NOMO-1 treated with dmso at 0.1 percent for 144 hours (cell line): ENCODE results near the gene SOHLH1.
"Not testable (repeated sequence)": the region's sequence is repeated elsewhere in the genome, so short reads cannot be mapped to it uniquely, and the experiment has no call there.

Source experiments
- DNase-seq: peaks from one replicate; lab custom pipeline; 2025; ENCODE audit not compliant: unreplicated experiment; lab: John Stamatoyannopoulos, UW

SOHLH1 gene

DNA sequence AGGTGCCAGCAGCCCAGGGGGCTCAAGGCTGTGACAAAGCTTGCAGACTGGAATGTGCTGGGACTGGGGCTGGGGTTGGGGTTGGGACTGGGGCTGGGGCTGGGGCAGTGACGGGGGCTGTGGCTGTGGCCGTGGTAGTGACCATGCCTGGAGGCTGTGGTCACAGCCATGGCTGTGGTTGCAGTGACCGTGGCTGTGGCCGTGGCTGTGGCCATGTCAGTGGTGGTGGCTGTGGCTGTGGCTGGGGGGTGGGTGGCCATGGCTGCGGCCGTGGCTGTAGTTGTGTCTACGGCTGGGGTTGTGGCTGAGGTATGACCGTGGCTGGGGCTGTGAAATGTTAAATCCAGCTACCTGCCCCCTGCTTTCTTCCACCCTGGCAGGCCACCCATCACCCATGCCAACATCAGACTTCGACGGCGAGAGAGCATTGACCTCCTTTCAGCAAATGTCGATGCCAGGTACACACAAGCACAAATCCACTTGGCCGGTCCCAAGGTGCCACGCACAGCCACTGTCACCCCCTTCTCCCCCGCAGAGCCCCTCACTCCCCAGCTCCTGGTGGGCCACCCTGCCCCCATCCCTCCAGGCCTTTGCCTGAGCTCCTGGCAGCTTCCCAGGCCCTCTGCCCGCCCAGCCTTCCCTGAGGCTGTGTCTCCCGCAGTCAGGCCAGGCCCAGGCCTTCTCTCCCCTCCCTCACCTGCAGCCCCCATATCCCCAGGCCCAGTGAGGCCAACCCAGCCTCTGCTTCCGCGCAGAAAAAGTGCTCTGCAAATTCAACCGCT, 20.9 kb downstream of the SOHLH1 start:
- DNase-seq, result no peak

DNA sequence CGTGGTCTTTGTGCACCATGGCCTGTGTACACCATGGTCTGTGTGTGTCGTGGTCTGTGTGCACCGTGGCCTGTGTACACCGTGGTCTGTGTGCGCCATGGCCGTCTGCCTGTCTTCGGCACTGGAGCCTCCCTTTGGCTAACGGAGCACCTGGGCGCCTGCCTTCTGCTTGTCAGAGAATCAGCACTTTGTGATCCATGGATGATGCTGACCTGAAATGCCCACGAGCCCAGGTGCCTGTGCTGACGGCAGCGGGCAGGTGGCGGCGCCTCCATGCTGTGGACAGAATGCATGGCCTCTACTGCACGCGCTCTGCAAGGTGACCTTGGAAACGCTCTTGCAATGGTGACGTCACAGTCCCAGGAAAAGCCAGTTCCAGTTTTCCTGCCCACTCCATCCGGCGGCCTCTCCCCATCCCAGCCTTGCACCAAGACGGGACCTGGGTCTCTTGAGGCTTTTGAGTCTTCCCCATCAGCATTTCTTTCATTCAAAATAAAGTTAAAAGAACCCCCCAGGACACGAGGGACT, 21.6 kb downstream of the SOHLH1 start:
- no peak for DNase-seq

DNA sequence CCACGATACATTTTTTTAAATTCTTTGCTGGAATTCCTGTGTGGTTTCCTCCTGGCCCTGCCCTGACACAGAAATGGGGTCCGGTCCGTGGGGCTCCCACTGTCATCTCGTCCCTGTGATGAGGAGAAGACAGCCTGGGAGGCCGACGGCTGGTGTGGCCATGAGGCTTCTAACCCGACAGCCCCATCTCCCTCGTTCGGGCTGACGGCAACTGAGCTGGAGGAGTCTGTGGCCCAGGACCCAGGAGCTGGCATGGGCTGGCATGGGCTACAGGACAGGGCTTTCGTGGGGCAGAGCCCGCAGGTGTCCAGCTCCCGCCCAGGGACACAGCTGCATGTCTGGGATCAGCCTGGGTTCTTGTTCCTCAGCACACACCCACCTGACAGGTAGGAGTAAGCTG, 22.4 kb downstream of the SOHLH1 start:
- DNase-seq, result no peak

DNA sequence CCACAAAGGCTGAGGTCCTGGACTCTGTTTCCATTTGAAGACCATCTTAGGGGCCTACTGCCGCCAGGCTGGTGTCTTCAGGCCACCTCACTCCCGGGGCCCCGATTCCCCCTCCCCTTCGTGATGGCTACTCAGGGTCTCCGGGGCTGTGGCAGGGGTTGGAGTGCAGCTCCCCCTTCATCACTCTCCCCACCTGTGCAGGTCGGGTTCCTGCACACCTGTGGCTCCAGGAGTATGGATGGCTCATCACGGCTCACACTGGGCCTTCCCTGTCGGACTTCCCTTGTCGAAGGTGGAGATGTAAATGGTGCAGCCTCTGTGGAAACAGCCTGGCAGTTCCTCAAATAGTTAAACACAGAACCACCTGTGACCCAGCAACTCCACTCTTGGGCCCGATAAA, 24.3 kb downstream of the SOHLH1 start:
- DNase-seq, result no peak

DNA sequence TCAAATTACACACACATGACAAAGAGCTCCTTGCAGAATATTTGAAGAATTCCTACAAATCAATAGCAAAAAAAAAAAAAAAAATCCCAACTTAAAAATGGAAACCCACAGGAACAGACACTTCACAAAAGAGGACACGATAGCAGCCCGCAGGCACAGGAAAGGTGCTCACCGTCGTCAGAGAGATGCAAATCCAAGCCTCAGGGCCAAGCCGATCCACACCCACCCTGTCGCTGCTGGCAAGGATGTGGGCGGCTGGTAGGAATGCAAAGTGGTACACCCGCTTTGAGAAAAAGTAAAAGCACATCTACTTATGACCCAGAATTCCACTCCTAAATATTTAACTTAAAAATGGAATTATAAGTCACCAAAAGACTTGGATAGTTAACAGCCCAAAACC, 25.3 kb downstream of the SOHLH1 start:
- no peak for DNase-seq

DNA sequence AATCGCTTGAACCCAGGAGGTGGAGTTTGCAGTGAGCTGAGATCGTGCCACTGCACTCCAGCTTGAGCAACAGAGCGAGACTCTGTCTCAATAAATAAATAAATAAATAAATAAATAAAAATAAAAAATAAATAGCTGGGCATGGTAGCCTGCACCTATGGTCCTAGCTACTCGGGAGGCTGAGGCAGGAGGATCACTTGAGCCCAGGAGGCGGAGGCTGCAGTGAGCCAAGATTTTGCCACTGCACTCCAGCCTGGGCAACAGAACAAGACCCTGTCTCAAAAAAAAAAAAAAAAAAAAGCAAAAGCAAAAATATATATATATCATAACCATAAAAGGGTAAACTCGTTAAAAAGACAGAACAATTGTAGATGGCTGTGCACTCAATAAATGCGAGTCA, 26.5 kb downstream of the SOHLH1 start:
- DNase-seq, result not testable (repeated sequence)

DNA sequence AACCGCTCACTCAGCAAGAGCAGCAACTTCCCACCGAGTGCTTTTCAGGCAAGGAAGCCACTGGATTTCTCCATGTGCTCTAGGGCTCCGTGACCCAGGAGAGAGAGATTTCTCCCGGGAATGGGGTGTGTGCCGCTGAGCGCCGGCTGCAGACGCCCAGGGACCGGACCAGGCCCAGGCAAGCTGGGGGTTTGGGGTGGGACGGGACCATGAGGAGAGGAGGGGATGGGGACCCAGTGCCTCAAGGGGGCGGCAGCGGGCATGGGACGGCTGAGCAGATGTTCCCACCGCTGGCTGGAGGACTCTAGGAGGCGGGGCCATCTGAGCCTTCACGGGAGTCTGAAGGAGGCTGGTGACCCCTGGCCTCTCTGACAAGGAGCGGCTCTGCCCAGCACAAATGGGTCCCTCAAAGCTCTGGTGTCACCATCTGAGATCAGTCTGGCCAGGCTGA, 27.7 kb downstream of the SOHLH1 start:
- no peak for DNase-seq

DNA sequence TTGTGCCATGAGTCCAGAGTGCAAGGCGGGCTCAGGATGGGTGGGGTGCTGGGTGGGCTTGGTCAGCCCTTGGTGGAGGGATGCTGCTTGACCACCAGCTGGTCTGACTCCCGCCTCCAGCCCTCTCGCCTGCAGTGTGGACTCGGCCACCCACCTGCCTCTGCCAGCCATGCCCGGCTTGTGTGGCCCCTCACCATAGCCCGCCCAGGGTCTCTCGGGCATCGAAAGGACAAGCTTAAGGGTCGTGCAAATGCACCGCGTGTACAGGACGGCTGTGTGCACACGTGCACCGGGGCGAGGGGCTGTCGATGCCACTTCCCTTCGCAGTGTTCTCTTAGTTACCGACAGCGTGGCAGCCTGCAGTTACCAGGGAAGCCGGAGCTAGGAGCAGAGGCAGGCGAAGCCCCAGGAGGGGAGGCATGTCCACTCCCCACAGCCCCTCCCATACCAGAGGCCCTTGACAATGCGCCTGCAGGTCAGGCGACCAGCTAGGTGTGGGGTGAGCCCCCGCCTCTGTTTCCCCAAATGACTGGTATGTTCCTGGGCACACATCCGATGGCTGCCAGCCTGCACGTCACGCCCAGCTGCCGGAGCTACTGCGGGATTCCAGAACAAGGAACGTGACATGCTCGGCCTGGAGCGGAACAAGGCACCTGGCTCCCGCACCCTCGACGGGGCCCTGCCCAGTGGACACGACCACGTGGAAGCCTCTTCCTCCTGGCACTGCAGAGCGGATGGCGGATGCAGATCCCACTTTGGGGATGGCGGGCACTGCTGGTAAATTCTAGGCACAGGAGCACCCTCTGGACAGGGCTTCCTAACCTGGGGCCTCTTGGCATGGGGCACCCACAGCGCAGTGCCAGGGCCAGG, 28.3 kb downstream of the SOHLH1 start:
- DNase-seq, result no peak

DNA sequence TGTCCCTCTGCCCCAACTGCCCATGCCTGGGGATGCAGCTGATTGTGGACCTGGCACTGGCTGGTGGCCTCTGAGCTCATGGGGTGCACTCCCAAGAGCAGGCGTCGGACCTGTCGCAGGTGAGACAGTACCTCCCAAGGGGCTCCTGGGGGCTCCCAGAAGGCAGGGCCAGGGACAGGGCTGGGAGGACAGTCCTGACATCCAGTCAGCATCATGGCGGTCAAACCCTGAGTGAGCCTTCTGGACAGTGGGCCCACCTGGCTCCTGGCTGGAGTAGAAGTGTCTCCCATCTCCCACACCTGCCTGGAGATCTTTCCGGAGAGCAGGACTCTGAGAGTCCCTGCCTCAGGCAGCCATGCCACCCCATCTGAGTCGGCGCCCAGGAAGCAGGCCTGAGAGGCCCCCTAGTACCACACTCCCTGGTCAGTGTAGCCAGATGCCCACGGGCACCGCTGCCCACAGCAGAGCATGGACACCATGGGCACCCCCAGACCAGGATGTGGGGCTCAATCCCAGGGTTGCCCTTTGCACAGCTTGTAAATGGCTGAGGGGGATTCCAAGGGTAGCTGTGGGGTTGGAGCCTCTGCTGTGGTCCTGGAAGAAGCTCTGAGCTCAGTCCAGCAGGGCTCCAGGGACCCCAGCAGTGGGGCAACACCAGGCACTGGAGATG, 29.5 kb downstream of the SOHLH1 start:
- no peak for DNase-seq

DNA sequence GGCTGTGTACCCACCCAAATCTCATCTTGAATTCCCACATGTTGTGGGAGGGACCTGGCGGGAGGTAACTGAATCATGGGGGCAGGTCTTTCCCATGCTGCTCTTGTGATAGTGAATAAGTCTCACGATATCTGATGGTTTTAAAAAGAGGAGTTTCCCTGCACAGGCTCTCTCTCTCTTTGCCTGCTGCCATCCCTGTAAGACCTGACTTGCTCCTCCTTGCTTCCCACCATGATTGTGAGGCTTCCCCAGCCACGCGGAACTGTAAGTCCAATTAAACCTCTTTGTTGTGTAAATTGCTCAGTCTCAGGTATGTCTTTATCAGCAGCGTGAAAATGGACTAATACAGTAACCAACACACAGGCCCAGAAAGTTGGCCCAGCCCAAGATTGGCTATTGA, 30.3 kb downstream of the SOHLH1 start:
- DNase-seq, result not testable (repeated sequence)

DNA sequence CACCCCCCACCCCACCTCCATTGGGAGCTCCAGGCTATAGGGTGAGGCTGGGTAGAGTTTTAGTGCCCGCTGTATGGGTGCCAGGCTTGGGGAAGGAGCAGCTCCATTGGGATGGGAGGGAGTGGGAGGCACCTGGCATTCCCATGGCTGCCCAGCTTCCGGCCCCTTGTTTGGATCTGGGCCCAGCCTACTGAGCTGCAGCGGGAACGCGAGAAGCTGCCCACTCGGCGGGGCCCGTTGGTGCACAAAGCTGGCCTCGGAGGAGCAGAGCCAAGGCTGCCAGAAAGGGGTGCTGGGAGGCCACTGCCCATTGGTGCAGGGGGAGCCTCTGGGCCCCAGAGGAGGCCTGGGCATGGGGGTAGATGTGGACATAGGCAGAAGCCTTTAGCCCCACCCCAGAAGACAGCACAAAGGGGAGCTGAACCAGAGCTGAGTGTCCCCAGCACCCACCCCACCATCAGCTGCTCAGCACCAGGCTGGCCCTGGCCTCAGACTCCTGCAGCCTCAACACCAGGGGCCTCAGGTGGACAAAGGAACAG, 31.7 kb downstream of the SOHLH1 start:
- no peak for DNase-seq

DNA sequence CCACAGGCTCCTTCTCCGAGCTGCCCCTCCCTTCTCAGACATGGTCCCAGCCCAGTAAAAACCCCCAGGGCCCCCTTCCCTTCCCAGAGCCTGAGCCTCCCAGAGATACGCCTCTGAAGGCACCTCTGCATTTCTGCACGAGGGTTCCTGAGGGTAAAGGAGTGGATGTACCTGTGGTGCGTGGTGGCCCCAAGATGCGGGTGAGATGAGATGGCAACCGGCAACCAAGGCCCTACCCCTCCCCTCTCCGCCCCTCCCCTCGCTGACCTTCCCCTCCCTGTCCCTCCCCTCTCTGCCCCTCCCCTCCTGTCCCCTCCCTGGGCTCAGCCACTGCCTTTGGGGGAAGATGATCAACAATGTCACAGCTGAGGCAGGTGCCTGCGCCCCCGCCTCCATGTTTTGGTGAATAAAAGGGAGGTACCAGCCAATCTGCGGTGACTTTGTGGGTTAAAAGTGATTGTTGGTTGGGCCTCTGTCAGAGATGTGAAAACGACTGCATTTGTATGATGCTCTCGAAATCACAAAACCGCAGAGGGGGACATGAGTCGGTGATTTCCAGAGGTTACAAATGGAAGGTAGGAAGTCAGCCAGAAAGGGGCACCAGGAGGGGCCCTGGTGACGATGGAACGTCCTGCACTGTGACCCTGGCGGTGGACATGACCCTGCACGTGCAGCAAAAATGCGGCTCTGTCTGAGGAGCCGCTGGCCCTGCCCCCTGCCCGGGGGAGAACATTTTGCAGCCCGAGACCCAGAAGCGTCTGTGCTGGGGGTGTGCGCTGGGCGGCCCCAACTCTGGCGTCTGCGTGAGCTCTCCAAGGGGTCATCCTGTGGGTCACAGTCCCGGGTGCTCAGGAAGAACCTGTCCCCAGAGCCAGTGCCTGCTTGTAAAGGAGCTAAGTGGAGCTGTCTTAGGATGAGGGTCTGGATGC, 32.5 kb downstream of the SOHLH1 start:
- no peak for DNase-seq

DNA sequence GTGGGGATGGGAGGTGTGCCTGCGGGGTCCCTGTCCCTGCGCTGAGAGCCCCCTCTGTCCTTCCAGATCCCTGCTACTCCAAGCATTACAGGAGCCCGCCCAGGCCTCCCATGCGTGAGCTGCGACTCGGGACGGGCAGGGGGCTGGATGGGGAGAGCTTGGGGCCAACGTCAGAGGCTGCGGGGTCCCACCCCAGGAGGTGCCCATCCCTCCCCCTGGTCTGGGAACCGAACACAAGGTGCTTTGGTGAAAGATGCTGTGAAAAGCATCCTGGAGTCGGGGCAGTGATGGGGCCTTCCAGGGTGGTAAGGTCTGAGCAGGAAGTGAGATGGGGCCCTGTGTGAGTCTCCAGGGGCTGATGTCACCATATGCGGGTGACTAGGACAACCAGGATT, 33.5 kb downstream of the SOHLH1 start:
- DNase-seq, result no peak

DNA sequence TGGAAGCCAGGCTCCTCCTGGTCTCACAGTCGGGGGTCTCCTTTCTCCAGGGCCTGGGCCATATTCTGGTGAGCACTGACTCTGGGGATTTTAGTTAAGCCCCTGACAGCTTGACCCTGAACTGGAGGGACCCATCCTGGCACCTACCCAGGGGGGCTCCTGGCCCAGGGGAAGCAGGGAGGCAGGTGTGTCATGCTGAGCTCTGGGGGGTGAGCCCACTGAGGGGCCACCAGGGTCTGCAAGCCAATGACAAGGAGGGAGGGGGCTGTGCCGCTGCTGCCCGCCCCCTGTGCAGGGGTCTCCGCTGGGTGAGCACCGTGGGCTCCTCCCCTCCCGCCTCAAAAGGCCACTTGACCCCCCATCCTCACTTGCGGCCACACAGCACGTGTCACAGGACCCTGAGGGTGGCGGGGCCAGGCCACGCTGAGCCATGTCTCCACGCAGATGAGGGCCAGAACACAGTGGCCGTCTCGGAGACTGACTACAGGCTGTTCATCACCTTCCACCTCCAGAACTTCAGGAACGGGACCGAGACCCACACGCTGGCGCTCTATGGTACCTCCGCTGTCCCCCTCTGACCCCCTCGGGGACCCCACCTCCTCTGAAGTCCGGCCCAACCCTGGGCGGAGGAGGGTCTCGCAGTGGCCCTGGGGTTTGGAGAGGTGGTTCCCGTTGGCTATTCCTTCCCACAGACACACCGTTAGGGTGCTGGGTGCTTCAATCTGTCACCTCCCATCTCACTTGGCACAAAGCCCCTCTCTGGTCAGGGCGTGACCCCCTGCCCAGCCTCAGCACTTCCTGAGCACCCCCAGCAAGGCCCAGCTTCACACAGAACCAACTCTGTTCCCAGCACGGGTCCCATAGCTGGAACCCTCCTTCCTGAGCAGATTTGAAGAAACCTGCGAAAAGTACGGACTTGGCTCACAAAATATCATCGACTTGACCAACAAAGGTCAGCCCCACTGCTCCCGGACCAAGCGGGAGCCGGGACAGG, 34.2 kb downstream of the SOHLH1 start:
- no peak for DNase-seq

DNA sequence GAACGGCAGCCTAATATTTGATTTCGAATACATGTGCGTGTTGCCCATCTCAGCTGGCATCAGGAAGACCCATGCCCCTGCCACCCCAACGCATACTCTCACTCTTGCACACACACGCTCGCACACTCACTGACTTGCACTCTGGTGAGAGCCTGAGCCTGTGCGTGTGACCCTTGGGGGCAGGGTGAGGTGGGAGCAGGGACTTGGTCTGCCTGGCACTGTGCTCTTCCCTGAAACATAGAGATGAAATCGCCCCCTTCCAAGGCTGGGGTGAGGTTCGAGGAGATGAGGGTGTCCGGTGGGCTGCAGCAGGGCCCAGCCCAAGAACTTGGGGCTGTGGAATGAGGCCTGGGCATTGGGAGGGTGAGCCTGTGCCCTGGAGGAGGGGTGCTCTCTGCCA, 35.0 kb downstream of the SOHLH1 start:
- DNase-seq, result no peak

DNA sequence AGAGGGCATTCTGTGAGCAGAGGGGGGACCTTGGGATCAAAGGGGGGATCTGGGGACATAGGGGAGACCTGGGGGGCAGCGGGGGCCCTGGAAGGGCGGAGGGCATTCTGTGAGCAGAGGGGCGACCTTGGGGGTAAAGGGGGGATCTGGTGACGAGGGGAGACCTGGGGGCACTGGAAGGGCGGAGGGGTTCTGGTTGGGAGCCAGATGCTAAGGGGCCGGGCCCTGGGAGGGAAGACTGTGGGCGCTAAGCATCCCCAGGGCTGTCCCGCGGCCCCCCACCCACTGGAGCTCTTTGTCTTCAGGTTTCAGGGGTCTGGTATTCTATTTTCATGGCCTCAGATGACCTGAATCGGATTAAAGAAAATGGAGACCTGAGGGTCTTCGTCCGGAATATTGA, 35.4 kb downstream of the SOHLH1 start:
- no peak for DNase-seq

DNA sequence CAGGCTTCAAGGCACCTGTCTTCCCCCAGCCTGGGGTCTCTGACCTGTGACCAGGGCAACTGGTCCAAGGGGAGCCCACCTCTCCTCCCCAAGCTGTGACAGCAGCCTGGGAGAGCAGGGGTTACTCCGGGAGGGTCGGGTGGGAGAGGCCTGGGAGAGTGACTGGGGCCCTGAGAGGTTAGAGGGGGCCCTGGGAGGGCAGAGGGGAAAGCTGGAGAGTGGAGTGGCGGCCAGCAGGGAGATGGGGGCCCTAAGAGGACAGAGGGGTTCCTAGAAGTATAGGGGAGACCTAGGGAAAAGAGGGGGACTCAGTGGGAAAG, 35.9 kb downstream of the SOHLH1 start:
- DNase-seq, result no peak

DNA sequence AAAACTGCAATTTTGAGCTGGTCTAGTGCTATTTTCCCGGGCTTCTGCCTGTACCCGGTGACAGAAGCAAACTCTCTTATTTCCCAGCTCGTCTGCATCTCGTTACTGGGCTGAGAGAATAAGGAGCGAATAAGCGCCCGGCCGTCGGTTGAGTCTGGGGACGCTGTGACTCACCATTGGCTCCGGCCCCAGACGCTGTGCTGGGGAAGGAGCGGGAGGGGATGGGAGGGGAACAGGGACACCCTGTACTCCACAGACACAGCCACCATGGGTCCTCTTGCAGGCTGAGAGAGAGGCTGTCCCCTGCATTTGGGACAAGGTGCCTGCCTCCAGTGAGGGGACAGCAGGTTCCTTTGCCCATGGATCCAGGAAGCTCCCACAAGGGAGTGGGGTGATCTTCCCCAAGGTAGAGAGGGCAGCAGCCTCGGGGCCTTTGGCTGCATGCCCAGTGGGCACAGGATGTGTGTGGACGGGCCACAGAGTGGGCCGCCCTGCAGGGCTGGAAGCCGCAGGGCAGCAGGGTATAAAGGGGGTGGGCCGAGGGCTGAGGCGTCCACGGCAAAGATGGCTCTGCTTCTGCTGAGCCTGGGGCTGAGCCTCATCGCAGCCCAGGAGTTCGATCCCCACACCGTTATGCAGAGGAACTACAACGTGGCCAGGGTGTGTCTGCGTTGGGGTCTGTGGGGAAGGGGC, 36.4 kb downstream of the SOHLH1 start, which contains the start of gene LCN9:
Gene LCN9, plus strand, starts transcription at position 552 of the 693 bp plus-strand sequence. Its CDS starts 13 bp downstream, at position 565.
- no peak for DNase-seq
